HG02623 (cell line): ENCODE results near the gene RALGPS1.

ENCODE experiments used
- ATAC-seq: cut with Tn5 transposase; IDR thresholded peaks from one replicate; pipeline ENCODE4 v1.9.1; 2021; ENCODE audit warnings: moderate library complexity; ENCODE audit not compliant: unreplicated experiment

Gene RALGPS1

GRCh38 chr9:127075624-127076372 lies 161.2 kb downstream of the RALGPS1 start:
- ATAC-seq, result no peak

DNA sequence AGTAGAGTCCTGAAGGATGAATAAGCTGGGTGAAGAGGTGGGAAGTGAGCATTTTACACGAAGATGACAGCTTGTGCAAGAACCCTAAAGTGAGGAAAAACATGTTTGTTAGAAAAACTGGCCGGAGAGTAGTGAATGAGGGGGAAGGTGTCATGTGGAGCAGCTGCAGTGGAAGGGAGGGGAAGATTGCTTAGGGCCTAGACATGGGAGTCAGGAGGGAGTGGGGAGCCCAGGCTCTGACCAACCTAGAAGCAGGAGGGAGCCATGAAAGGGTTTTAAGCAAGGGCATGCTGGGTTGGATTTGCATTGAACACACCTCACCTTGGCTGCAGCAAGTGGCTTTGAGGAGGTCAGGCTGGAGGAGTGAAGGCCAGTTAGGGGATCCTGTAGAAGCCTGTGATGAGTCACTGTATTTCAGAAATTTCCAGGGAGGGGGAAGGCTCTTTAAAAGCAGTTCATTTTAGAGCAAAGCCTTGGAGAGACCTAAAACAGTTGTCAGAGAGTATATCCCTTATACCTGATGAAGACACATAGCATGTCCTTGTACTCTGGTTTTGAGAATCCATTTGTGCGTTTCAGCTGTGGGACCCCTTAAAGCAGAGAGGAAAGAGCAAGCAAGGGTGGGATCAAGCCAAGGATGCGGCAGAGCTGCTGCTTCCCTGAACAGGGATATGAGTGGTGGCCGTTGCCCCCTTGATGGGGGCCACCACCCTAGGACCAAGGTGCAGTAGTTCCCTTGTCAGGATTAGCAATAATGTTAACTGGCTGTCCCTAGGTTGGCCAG lies 162.5 kb downstream of the RALGPS1 start:
- ATAC-seq, result no peak

- ATAC-seq, result no peak
Measured at GRCh38 chr9:127077644-127077946, 163.0 kb downstream of the RALGPS1 start.

- no peak for ATAC-seq
Measured at GRCh38 chr9:127078336-127078735, 163.8 kb downstream of the RALGPS1 start.

GRCh38 chr9:127078988-127079387 lies 164.4 kb downstream of the RALGPS1 start:
- ATAC-seq, result no peak

DNA sequence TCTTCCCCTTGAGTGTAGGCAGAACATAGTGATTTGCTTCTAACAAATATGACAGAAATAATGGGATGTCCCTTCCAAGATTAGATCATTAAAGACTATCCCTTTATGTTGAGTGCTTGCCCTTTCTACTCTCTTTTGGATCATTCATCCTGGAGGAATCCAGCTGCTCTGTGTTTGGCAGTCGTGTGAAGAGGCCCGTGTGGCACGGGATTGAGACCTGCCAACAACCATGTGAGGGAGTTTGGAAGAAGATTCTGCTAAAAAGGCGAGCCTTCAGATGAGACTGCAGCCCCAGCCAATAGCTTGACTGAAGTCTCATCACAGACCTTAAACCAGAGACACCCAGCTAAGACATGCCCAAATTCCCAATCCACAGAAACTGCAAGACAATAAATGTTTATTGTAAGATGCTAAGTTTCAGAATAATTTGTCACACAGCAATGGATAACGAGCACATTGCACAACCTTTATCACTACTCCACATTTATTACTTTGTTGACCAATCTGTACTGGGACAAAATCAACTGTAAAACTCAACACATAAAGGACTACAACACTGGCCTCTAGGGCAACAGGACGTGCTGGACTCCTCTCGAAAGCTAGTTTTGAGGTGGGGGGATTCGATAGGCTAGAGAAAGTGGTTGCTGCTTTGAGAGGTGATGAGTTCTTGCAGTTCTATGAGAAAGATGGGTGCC lies 165.0 kb downstream of the RALGPS1 start:
- no peak for ATAC-seq

- no peak for ATAC-seq
Measured at GRCh38 chr9:127081250-127082185, 166.9 kb downstream of the RALGPS1 start.

DNA sequence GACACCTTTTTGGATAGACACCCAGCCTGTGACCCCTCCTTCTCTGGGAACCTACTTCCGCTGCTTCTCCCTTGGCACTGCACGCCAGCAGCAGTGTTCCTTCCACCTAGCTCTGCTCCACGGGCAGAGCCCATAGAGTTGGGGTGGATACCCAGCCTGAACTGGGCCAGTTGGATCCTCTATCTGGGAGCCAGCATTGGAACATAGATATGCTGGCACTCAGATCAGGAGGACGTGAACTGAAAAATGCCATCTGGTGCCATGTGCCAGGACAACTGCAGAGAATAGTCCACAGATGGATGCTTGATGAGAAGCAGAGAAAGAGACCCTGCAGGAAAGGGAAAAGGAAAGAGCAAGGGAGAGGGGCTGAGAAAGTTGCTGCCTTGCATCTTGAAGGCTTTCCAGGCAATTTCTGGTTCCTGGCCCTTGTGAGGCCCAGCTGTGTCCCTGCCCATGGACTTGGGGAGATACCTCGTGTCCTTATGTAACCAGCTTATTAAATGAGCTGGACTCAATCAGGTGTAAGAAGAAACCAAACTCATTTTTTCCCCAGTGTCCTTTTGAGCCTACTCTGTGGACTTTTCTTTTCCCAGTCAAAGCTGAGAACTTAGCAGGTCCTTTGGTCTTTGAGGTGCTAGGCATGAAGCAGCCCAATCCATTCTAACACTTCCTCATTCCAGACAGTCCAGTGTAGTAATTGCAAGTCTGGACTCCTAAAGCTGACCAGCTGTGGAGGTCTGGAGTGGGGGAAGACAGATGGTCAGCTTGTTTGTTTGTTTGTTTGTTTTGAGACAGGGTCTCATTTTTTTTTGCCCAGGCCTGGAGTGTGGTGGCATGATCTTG lies 168.8 kb downstream of the RALGPS1 start:
- no peak for ATAC-seq

GRCh38 chr9:127084076-127085039 lies 169.8 kb downstream of the RALGPS1 start:
- ATAC-seq, result no peak

DNA sequence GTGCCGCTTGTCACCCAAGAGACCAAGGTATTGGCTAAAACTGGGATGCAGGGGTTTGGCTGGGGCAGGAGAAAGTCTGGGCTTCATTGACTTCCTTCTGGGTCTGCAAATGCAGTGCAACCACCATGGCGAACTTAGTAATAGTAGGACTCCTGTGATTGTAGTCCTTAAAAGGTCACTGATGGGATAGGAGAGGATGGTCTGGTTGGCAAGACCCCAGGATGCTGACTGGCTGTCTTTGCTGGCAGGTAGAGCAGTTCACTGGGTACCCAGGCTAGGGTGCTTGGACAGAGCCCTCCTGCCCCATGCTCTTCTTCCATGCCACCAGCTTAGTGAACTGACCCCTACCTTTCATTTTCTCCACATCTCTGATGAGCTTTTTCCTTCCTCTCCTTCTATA lies 170.6 kb downstream of the RALGPS1 start:
- ATAC-seq, result no peak

DNA sequence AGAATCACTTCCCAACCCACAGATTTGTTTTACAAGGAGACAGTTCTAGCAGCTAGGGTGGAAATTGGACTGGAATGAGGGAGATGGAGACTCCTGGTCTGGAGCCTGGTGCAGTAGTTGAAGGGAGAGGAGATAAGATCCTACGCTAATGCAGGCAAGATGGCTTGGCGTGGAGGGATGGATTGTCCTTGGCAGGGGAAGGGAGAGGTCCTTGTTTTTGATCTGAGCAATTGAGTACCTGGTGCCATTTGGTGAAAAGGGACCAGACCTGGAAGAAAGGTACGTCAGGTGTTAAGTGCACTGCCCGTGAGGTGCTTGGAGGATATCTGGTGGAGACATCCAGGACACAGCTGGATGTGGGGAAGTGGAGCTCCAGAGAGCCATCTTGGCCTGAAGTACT lies 172.2 kb downstream of the RALGPS1 start:
- no peak for ATAC-seq

DNA sequence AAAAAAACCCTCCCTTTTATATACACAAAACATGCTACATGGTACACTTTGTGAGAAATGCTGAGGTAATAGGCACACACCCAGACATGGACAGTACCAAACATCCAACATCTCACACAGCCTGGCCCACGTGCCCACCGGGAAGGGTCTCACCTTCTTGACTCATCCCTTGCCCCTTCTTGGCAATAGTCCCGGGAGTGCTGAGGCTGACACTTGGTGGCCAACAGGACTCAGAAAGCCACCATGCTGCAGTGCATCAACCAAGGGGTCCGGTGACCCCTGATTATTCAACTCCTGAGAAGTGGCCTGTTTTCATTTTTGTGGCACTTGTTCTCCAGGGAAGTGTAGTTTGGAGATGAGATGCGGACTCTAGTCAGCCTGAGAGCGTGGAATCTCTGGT lies 172.8 kb downstream of the RALGPS1 start:
- no peak for ATAC-seq

DNA sequence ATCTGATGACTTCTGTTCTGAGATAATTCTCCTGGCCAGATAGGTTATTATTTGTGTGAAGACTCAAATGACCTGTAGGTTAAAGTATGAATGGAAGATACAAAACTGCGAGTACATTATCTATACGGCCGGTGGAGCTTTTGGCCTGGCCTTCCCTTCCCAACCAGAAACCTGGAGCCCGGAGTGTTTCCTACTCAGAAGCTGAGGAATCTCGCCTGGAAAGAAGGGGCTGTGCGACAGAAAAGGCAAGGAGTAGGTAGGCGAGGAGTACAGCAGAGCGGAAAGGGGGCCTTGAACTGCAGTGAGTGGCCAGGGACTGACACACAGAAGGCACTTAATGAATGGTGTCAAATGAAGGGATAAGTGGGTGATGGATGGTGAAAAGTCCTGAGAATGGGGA lies 173.3 kb downstream of the RALGPS1 start:
- no peak for ATAC-seq

GRCh38 chr9:127088724-127089615 lies 174.4 kb downstream of the RALGPS1 start:
- no peak for ATAC-seq

DNA sequence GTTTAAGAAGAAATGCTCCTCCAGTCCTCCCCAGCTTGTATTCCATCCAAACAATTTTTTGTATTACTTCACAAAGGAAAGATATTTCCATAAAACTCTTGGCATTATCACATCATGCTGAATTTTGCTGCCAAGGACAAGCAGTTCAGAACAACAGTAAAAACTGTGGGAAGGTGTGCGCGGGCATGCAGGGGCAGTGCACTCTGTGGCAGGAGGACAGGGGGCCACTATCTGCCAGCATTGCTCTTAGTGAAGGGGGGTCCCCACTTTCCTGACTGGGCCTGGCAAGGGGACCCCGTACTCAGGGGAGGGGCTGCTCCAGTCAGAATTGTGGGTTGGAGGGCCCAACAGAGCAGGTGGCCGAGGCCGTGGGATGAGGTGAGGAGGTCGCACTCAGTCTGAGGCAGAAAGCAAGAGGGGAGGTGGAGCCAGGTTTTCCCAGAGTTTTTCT lies 175.1 kb downstream of the RALGPS1 start:
- no peak for ATAC-seq

GRCh38 chr9:127090341-127090985 lies 175.9 kb downstream of the RALGPS1 start:
- no peak for ATAC-seq

GRCh38 chr9:127091526-127091925 lies 176.9 kb downstream of the RALGPS1 start:
- no peak for ATAC-seq
